H1 (cell line): ENCODE data around the gene HLA-DMB.

Experiments
- ASH2L ChIP-seq: fragments of 200-600, 300-600 bp; sonication (generic); IDR thresholded peaks from one replicate; pipeline ENCODE4 v1.7.1; 2017; ENCODE audit warnings: low read length
- CTCF ChIP-seq, 3 experiments: IDR thresholded peaks; 1 replicate in 2 of 3; 2 replicates in 1 of 3; pipeline versions ENCODE4 v1.5.1 to v1.6.1; 2011; ENCODE audit warnings: low read length in 3 of 3, mild to moderate bottlenecking in 3 of 3, inconsistent platforms in 2 of 3, low read depth in 1 of 3, moderate library complexity in 1 of 3; ENCODE audit not compliant: insufficient read depth in 1 of 3; ENCODE audit errors: control extremely low read depth in 1 of 3
- EP300 ChIP-seq, 2 experiments: IDR thresholded peaks; 1 replicate in 1 of 2; 2 replicates in 1 of 2; pipeline ENCODE4 v1.6.1; 2011 to 2012; ENCODE audit warnings: low read depth in 2 of 2, low read length in 2 of 2, mild to moderate bottlenecking in 2 of 2, borderline replicate concordance in 1 of 2, inconsistent platforms in 1 of 2, moderate library complexity in 1 of 2
- JUND ChIP-seq: IDR thresholded peaks from 2 replicates; pipeline ENCODE4 v1.6.1; 2011; ENCODE audit warnings: mild to moderate bottlenecking, improper control_type of control experiment, low read length
- KDM5A ChIP-seq: fragments of 200-600 bp; IDR thresholded peaks from 2 replicates; pipeline ENCODE4 v1.7.1; 2012; ENCODE audit warnings: mild to moderate bottlenecking, low read length, inconsistent platforms, mixed read lengths
- MAX ChIP-seq: IDR thresholded peaks from 2 replicates; pipeline ENCODE4 v1.6.1; 2012; ENCODE audit warnings: inconsistent platforms
- POLR2A ChIP-seq, 2 experiments: IDR thresholded peaks; 1 replicate in 1 of 2; 2 replicates in 1 of 2; pipeline ENCODE4 v1.6.1; 2011; ENCODE audit warnings: low read depth in 2 of 2, low read length in 2 of 2, mild to moderate bottlenecking in 2 of 2; ENCODE audit errors: control extremely low read depth in 1 of 2
- USF2 ChIP-seq: IDR thresholded peaks from 2 replicates; pipeline ENCODE4 v1.6.1; 2011; ENCODE audit warnings: low read length, improper control_type of control experiment
- TF ChIP-seq, protein P1 (sequence below): IDR thresholded peaks from 2 replicates; pipeline ENCODE4 v1.6.1; 2011; ENCODE audit warnings: low read depth, mild to moderate bottlenecking, low read length; ENCODE audit not compliant: insufficient read depth

DNA sequence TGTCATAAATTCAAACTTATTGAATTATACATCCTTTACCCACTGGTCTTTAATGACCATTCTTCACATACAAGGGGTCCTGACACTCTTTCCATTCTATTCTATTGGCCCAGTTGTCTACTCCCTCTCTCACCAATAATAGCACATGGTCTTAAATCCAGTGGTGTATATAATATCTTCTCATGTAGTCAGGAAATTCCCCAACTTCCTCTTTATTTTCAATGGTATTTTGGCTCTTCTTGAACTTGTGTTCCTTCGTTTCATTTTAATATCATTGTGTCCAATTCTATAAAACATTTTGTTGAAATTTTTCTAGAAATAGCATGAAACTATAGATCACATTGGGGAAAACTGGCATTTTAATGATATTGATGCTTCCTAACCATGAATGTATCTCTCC is 50.0 kb downstream of the HLA-DMB start:
- no peak for TF ChIP-seq CTCF (IDR thresholded peaks at IDR 0.05; ENCODE audit: control extremely low read depth in 1 of 3, insufficient read depth in 1 of 3, low read depth in 1 of 3, low read length in 3 of 3)
- no peak for TF ChIP-seq JUND
- TF ChIP-seq ASH2L = no peak
- TF ChIP-seq MAX = no peak
- TF ChIP-seq EP300 (IDR thresholded peaks at IDR 0.05; ENCODE audit: borderline replicate concordance in 1 of 2, low read depth in 2 of 2, low read length in 2 of 2) = no peak
- TF ChIP-seq KDM5A = no peak
- no peak for TF ChIP-seq POLR2A (IDR thresholded peaks at IDR 0.05; ENCODE audit: control extremely low read depth in 1 of 2, low read depth in 2 of 2, low read length in 2 of 2)
- no peak for TF ChIP-seq USF2
- TF ChIP-seq, protein P1, sequence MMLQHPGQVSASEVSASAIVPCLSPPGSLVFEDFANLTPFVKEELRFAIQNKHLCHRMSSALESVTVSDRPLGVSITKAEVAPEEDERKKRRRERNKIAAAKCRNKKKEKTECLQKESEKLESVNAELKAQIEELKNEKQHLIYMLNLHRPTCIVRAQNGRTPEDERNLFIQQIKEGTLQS = no peak
